GM10248 (cell line): ENCODE results near the gene IL6R.
A peak's percentile ranks its signal among the peaks of the same experiment; 100 is the strongest.
"Not testable (repeated sequence)": the region's sequence is repeated elsewhere in the genome, so short reads cannot be mapped to it uniquely, and the experiment has no call there.

Experiments used
- CTCF ChIA-PET: fragments of 300-600 bp; sonication (Branson Sonifier 250); formaldehyde crosslinking; extraction: SDS; loops from one replicate; lab custom pipeline; 2021; ENCODE audit warnings: antibody characterized with exemption; lab: Yijun Ruan, JAX
- POLR2A ChIA-PET: fragments of 350-650 bp; sonication (Branson Sonifier 250); formaldehyde crosslinking; extraction: SDS; loops from one replicate; lab custom pipeline; 2020; ENCODE audit warnings: antibody characterized with exemption; lab: Yijun Ruan, JAX
- DNase-seq: peaks from one replicate; pipeline ENCODE4 v3.0.0; 2012; ENCODE audit errors: extremely low spot score
- TF ChIP-seq, protein P1 (sequence below): IDR thresholded peaks from 2 replicates; pipeline ENCODE4 v1.5.1; 2012; ENCODE audit warnings: mild to moderate bottlenecking, low read depth; ENCODE audit errors: extremely low read depth, missing control alignments, control extremely low read depth

IL6R gene

DNA sequence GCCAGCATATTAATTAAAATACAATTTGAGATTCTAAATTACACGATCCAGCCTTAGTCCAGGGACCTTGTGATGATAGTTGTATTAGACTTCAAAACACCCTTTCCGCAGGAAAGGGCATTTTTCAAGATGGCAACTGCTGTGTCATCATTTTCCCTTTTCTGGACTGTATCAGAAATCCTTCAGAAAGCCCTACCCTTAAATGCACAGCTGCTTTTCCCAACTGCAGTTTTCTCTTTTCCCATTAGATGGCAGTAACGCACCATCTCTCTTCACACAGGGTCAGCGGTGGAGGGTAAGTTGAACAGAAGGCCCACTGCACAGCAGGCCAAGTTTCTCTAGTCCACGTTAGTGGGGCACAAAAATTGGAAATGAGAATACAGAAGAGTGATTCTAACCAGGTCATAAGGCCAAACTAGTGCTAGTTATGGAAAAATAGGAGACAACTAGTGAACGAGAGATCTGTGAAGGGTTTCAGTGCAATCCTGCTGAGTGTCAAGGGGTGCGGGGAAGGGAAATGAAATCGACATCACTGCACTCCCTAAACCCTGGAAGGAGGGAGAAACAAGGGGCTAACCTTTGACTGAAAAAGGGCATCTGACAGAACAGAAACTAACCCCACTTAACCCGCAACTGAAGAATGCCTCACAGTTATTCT, 74.8 kb downstream of the IL6R start:
- TF ChIP-seq, protein P1, sequence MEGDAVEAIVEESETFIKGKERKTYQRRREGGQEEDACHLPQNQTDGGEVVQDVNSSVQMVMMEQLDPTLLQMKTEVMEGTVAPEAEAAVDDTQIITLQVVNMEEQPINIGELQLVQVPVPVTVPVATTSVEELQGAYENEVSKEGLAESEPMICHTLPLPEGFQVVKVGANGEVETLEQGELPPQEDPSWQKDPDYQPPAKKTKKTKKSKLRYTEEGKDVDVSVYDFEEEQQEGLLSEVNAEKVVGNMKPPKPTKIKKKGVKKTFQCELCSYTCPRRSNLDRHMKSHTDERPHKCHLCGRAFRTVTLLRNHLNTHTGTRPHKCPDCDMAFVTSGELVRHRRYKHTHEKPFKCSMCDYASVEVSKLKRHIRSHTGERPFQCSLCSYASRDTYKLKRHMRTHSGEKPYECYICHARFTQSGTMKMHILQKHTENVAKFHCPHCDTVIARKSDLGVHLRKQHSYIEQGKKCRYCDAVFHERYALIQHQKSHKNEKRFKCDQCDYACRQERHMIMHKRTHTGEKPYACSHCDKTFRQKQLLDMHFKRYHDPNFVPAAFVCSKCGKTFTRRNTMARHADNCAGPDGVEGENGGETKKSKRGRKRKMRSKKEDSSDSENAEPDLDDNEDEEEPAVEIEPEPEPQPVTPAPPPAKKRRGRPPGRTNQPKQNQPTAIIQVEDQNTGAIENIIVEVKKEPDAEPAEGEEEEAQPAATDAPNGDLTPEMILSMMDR = peak; percentile 81
- ChIA-PET POLR2A (interaction anchor here (0.5 to 0.6 kb wide), 2 partner anchors 93 to 154 kb away, joined by 3 read pairs; no protein-coding TSS in a partner anchor), CTCF (interaction anchor here (0.6 to 11.7 kb wide), 63 partner anchors 8 to 605 kb away, joined by 3 to 369 read pairs (median 4); partner anchors contain the start of genes AQP10, PMVK and UBE2Q1)
- DNase-seq = peak; percentile 74

DNA sequence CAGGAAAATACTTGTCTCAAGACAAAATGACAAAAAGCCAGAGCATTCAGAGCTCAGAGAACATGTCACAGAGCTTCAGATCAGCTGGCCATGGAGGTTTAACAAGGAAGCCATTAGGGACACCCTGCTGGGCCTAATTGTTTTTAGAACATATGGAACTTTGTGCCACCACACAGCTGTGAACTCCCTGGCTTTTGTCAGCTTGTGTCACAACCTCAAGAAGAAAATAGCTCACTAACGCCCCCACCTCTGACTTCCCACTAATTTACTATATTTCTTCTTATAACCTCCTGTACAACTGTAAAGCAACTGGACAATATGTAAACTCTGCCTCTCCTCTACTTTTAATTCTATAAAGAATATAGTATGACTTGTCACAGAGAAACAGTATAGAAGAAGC, 75.9 kb downstream of the IL6R start:
- TF ChIP-seq, protein P1 = no peak
- no peak for DNase-seq
- ChIA-PET POLR2A (interaction anchor here (1.3 kb wide), 1 partner anchor 68 kb away, joined by 3 read pairs; no protein-coding TSS in a partner anchor), CTCF (interaction anchor here (0.7 to 11.7 kb wide), 33 partner anchors 8 to 604 kb away, joined by 3 to 369 read pairs (median 4); partner anchors contain the start of gene UBE2Q1)

DNA sequence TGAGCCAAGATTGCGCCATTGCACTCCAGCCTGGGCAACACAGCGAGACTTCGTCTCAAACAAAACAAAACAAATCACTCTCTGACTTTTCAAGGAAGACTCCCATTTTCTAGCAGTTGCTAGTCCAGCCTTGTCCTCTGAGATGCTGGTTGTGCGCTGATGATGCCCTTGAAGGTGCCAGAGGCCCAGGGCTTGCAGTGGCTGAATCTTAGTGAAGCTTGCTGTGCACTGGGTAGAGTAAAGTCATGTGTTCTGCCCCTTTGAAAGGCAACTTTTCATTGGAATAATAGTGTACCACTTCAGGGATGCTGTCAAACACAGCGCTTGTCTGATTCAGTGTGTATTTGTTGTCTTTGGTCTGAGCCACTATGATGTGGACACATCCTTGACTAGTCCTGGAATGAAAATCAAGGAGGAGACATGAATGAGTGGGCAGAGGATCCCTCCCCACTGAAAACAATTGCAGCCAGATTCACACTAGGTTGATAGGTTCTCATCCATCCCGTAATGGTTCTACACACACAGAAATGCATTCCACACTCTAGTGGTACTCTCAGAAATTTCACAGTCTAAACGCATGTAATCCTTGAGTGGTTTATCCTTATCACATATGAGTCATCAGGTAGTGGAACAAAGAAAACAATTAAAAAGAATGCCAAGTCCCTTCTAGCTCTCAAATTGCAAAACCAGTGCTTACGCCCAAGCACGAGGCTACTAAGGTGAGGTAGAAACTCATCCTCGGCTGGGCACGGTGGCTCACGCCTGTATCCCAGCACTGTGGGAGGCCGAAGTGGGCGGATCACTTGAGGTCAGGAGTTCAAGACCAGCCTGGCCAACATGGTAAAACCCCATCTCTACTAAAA, 79.0 kb downstream of the IL6R start:
- ChIA-PET CTCF (interaction anchor here (0.9 to 11.7 kb wide), 4 partner anchors 12 to 578 kb away, joined by 3 to 369 read pairs (median 9); partner anchors contain the start of gene UBE2Q1), POLR2A (no interaction called here)
- TF ChIP-seq, protein P1 = no peak
- no peak for DNase-seq

DNA sequence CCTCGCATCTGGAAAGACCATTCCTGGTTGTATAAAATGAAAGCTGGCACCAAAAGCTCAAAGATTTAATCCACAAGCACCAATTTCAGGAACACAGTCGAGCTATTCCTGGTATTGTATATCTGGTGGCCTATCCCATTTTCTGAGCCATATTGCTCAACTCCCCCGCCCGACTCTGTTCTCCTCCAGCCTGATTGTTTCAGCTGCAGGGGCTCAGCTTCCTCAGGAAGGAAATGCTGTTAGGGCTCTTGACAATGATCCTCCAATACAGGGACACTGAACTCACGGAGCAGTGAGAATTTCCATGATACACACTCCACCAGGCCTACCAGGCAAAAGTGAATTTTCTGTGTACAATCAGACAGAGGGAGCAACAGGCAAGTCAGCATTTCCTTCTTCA, 80.0 kb downstream of the IL6R start:
- CTCF ChIA-PET = interaction anchor here (1.1 to 11.7 kb wide), 3 partner anchors 11 to 66 kb away, joined by 4 to 369 read pairs (median 14); partner anchors contain the start of gene UBE2Q1
- DNase-seq = no peak

DNA sequence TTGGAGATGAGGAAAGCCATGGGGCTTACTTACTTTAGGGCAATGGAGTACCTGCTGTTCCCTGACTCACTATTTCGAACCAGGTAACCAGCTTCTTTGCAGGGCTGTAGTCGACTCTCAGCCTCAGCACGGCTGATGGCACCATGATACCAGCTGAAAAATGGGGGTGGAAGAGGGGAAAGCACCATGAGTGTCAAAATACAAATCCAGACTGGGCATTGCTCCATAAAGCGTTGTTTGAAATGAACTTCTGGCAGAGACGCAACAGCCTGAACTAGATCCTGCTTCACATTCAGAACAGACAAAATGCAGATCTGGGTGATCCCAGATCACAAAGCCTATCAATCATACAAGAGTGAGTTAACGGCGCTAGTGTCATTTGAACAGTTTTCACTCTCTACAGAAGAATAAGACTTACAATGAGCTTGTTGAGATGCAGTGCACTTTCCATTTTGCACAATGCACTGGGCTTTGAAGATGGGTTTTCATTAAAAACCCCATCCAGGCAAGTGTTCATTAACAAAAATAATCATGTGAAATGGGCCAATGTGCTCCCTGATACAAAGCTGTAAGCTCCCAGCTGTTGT, 80.9 kb downstream of the IL6R start:
- ChIA-PET CTCF (interaction anchor here (1.0 to 3.9 kb wide), 5 partner anchors 10 to 565 kb away, joined by 3 to 27 read pairs (median 5); partner anchors contain the start of gene ADAM15), POLR2A (interaction anchor here (0.9 kb wide), 1 partner anchor 61 kb away, joined by 3 read pairs; no protein-coding TSS in a partner anchor)
- TF ChIP-seq, protein P1 = no peak
- DNase-seq = no peak

More for the DNA sequence above, 80.0 kb downstream of the IL6R start:
- TF ChIP-seq, protein P1 = no peak
- POLR2A ChIA-PET = no interaction called here

DNA sequence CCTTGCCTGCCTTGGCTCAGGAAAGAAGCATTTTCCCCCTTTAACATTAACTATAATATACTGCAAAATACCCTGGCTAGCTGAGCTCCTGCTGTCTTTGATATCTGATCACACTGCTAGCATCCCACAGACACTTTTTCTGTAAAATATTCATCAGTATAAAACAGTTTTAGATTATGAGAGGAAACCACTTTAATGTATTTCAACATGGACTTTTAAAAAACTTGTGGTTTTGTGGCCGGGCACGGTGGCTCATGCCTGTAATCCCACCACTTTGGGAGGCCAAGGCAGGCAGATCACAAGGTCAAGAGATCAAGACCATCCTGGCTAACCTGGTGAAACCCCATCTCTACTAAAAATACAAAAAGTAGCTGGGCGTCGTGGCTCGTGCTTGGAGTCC, 81.6 kb downstream of the IL6R start:
- ChIA-PET CTCF (interaction anchor here (1.0 to 3.9 kb wide), 5 partner anchors 9 to 564 kb away, joined by 3 to 27 read pairs (median 5); partner anchors contain the start of gene ADAM15), POLR2A (interaction anchor here (0.9 kb wide), 1 partner anchor 60 kb away, joined by 3 read pairs; no protein-coding TSS in a partner anchor)
- DNase-seq = not testable (repeated sequence)
